Measurements from ENCODE around the gene SNRPA1. TPM values are rescaled to one million over a fixed set of nuclear protein-coding genes. Genes with fewer than 3 reads are reported as not detected.
"Not testable (repeated sequence)": the region's sequence is repeated elsewhere in the genome, so short reads cannot be mapped to it uniquely, and the experiment has no call there.

The SNRPA1 gene
- total and polyA plus RNA-seq, 9 of the 15 experiments (the other 6 are each of a cell fraction or from before 2014, with no cell fraction given) = 62.7 to 245 (median 189) TPM

GRCh38 chr15:101287342-101287741 is 7.7 kb downstream of the SNRPA1 start:
- H4K20me1 ChIP-seq (replicated peaks; ENCODE audit: control insufficient read depth, insufficient read depth, low read length); BruUV-seq (replicated peaks); H3K4me3 ChIP-seq; H3K27me3 ChIP-seq (ENCODE audit: control insufficient read depth in 2 of 2, insufficient read depth in 2 of 2, low read length in 2 of 2); ATAC-seq; H3K4me1 ChIP-seq (replicated peaks in 1 of 2; ENCODE audit: control insufficient read depth in 2 of 2, insufficient read depth in 2 of 2, low read length in 2 of 2); H3K4me2 ChIP-seq (ENCODE audit: insufficient read depth, low read length); H2AFZ ChIP-seq (ENCODE audit: low read depth, low read length); H3K27ac ChIP-seq (ENCODE audit: extremely low read depth, low read depth, low read length); DNase-seq (ENCODE audit: extremely low read depth in 1 of 4, low spot score in 3 of 4); H3K9me3 ChIP-seq (replicated peaks; ENCODE audit: control insufficient read depth, insufficient read depth, low read depth, low read length); FAIRE-seq; CTCF ChIA-PET (ENCODE audit: low intra/inter-chr PET ratio); in situ Hi-C loops (cut with MboI); H3K9me1 ChIP-seq (ENCODE audit: control insufficient read depth, insufficient read depth, low read length); intact Hi-C loops (cut with micrococcal nuclease); H3K9ac ChIP-seq (ENCODE audit: insufficient read depth in 1 of 2, low read depth in 2 of 2, low read length in 2 of 2): not testable (repeated sequence)
- Histone ChIP-seq H3K79me2 (ENCODE audit: control insufficient read depth, insufficient read depth, low read length) (peaks cover 57% of the 10 kb centered on the region), H3K36me3 (ENCODE audit: control insufficient read depth, insufficient read depth, low read length) (peaks cover 96% of the 10 kb centered on the region)
- POLR2A ChIA-PET = interaction anchor here (0.8 kb wide), 1 partner anchor 389 kb away, joined by 4 read pairs; no protein-coding TSS in a partner anchor
- WGBS (ENCODE audit: insufficient coverage, low coverage, missing lambda C conversion rate) = 100% methylated on average over 3 of the region's 6 CpGs
- peak; percentile 22 for TF ChIP-seq RBM25 (IDR thresholded peaks at IDR 0.05; ENCODE audit: low read depth, low read length, severe bottlenecking)
- peak; percentile 79 for TF ChIP-seq ZNF146 (CRISPR knock-in tag; IDR thresholded peaks at IDR 0.05; ENCODE audit: unreplicated experiment)

GRCh38 chr15:101286471-101287114 is 8.5 kb downstream of the SNRPA1 start:
- POLR2A ChIA-PET = interaction anchor here (0.6 to 0.7 kb wide), 2 partner anchors 369 to 435 kb away, joined by 3 read pairs; no protein-coding TSS in a partner anchor
- ATAC-seq (no peak), FAIRE-seq (no peak), DNase-seq (ENCODE audit: extremely low read depth in 1 of 4, low spot score in 3 of 4) (no peak)
- no peaks in the 10 kb centered on the region for H3K27me3 ChIP-seq (ENCODE audit: control insufficient read depth in 2 of 2, insufficient read depth in 2 of 2, low read length in 2 of 2)
- H3K79me2 ChIP-seq (ENCODE audit: control insufficient read depth, insufficient read depth, low read length) = peaks cover 50% of the 10 kb centered on the region
- no peaks in the 10 kb centered on the region for H3K9me1 ChIP-seq (ENCODE audit: control insufficient read depth, insufficient read depth, low read length)
- H3K4me3 ChIP-seq = no peak overlapping the region
- CTCF ChIA-PET (ENCODE audit: low intra/inter-chr PET ratio) = interaction anchor here (0.6 kb wide), 1 partner anchor 215 kb away, joined by 3 read pairs; no protein-coding TSS in a partner anchor
- no peak overlapping the region for H3K27ac ChIP-seq (ENCODE audit: extremely low read depth, low read depth, low read length)
- in situ Hi-C loops (cut with MboI) = no loop called here
- no peak overlapping the region for H2AFZ ChIP-seq (ENCODE audit: low read depth, low read length)
- no peak overlapping the region for H3K4me2 ChIP-seq (ENCODE audit: insufficient read depth, low read length)
- no peaks in the 10 kb centered on the region for H3K9me3 ChIP-seq (replicated peaks; ENCODE audit: control insufficient read depth, insufficient read depth, low read depth, low read length)
- no peak overlapping the region for H3K9ac ChIP-seq (ENCODE audit: insufficient read depth in 1 of 2, low read depth in 2 of 2, low read length in 2 of 2)
- peaks cover 3% of the 10 kb centered on the region for H4K20me1 ChIP-seq (replicated peaks; ENCODE audit: control insufficient read depth, insufficient read depth, low read length)
- intact Hi-C loops (cut with micrococcal nuclease) = no loop called here
- TF ChIP-seq JUND (IDR thresholded peaks at IDR 0.05; ENCODE audit: borderline replicate concordance, low read depth, low read length) = no peak
- no peak for TF ChIP-seq JUND (tag; IDR thresholded peaks at IDR 0.05; ENCODE audit: borderline replicate concordance, low read depth, low read length)
- H3K4me1 ChIP-seq (replicated peaks in 1 of 2; ENCODE audit: control insufficient read depth in 2 of 2, insufficient read depth in 2 of 2, low read length in 2 of 2) = no peaks in the 10 kb centered on the region
- no TSS peak for BruUV-seq (replicated peaks)
- peaks cover 96% of the 10 kb centered on the region for H3K36me3 ChIP-seq (ENCODE audit: control insufficient read depth, insufficient read depth, low read length)
- WGBS (ENCODE audit: insufficient coverage, low coverage, missing lambda C conversion rate) = 98% methylated on average over 9 of the region's 9 CpGs

Data from K562 (cell line).